ENCODE data around the gene CD300H.
"Not testable (repeated sequence)": the region's sequence is repeated elsewhere in the genome, so short reads cannot be mapped to it uniquely, and the experiment has no call there.

Gene CD300H

DNA sequence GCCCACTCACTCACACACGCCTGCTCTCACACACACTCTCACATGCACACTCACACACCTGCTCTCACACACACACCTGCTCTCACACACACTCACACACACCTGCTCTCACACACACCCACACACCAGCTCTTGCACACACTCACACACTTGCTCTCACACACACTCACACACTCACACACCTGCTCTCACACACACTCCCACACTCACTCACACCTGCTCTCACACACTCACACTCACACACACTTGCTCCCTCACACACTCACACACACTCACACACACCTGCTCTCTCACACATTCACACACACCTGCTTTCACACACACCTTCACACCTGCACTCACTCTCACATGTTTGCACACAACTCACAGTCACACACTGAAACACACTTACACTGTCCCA, 4.0 kb downstream of the CD300H start:
- H3K4me3 ChIP-seq (ENCODE audit: low read depth, low read length): no peak overlapping the region
- TF ChIP-seq, protein P1, sequence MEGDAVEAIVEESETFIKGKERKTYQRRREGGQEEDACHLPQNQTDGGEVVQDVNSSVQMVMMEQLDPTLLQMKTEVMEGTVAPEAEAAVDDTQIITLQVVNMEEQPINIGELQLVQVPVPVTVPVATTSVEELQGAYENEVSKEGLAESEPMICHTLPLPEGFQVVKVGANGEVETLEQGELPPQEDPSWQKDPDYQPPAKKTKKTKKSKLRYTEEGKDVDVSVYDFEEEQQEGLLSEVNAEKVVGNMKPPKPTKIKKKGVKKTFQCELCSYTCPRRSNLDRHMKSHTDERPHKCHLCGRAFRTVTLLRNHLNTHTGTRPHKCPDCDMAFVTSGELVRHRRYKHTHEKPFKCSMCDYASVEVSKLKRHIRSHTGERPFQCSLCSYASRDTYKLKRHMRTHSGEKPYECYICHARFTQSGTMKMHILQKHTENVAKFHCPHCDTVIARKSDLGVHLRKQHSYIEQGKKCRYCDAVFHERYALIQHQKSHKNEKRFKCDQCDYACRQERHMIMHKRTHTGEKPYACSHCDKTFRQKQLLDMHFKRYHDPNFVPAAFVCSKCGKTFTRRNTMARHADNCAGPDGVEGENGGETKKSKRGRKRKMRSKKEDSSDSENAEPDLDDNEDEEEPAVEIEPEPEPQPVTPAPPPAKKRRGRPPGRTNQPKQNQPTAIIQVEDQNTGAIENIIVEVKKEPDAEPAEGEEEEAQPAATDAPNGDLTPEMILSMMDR (IDR thresholded peaks at IDR 0.05; ENCODE audit: borderline replicate concordance, insufficient read depth, low read depth, low read length): no peak

DNA sequence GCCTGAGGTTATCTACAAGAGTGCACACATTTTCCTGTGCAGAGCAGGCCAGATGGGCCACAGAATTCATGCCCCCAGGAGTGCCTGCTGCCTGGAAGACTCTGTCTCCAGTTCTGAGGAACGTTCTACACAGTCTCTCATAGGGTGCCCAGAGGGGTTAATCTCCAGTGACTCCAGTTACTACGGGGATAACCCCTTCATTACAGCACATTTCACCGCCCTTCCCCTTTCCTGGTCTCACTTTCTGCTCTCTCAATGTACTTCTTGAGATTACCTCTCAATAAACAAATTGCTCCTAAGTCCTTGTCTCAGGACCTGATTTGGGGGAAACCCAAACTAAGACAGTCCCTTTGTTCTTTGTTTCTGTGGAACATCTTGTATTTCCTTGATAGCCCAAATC, 5.7 kb downstream of the CD300H start:
- TF ChIP-seq, protein P1 (IDR thresholded peaks at IDR 0.05; ENCODE audit: borderline replicate concordance, insufficient read depth, low read depth, low read length): no peak

DNA sequence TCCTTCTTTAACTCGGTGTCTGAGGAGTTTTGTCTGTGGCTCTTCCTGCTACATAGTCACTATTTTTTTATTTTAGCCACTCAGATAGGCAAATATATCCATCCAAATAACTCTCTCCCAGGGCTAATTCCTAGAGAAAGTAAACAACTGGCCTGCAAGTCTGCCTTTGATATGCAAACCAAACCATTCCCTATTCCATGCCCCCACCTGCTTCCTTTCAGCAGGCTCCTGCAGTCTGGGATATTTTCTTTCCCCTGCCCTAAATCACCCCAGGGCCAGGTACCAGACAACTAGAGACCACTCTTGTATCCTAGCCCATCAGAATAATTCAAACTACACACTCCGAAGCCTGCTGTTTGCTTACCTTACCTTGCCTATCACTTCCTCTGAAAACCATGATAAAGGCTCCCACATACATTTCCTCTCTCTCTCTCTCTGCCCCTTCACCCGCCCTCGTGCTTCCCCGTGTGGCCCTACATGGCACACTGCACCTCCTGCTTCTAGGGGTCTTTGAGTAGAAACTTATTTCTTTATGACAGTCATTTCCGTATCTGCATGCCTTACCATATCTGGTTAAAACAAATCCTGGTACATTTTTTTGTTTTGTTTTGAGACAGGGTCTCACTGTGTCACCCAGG, 8.3 kb downstream of the CD300H start:
- no peak overlapping the region for H3K4me3 ChIP-seq (ENCODE audit: low read depth, low read length)
- TF ChIP-seq, protein P1 (IDR thresholded peaks at IDR 0.05; ENCODE audit: borderline replicate concordance, insufficient read depth, low read depth, low read length): no peak

More for the DNA sequence above, 5.7 kb downstream of the CD300H start:
- H3K4me3 ChIP-seq (ENCODE audit: low read depth, low read length): no peak overlapping the region

DNA sequence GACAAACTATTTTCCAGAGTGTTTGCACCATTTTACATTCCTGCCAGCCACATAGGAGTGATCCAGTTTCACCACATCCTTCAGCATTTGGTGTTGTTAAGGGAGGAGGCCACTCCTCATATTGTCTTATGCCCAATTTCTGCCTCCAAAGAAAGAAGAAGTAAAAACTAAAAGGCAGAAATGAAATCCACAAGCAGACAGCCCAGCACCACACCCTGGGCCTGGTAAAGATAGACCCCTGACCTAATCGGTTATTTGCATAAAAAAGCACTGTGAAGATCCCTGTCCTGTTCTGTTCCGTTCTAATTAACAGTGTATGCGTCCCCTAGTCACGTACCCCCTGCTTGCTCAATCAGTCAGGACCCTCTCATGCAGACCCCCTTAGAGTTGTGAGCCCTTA, 8.9 kb downstream of the CD300H start:
- H3K4me3 ChIP-seq (ENCODE audit: low read depth, low read length): not testable (repeated sequence)

DNA sequence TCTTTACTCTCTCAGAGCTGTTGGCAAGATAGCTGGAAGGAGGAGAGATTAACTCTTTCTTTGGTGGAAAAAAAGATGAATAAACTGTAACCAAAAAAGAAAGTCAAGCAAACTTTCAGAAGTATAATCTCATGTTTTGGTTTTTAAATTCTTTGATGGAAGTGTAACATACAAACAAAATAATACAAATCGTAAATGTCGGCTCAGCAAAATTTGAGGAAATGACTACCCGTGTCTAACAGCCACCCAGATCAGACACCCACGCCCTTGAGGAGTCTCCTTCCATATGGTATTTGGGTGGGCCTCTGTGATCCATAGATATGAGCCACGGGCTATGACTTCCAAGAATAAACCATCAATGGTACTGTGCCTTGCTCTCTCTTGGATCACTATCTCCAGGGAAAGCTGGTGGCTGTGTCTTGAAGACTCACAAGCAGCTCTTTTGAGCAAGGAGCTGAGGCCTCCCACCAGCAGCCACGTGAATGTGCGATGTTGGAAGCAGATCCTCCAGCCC, 11.8 kb downstream of the CD300H start:
- TF ChIP-seq, protein P1 (IDR thresholded peaks at IDR 0.05; ENCODE audit: borderline replicate concordance, insufficient read depth, low read depth, low read length): no peak

DNA sequence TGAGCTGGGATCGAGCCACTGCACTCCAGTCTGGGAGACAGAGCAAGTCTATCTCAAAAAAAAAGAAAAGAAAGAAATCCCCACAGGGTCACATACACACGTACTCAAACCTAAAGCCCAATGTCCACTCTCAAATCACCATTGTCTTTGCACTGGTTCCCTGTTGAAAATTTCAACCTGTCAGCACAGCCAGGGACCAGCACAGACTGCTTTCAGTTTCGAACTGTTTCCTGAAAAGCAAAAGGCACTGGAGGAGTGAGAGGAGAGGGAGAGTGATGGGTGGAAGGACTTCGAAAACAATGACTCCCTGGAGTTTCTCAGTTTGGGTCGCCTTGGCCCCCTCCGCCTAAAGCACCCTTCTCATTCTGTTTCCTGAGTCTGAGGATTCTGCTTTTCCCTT, 12.4 kb downstream of the CD300H start:
- TF ChIP-seq, protein P1 (IDR thresholded peaks at IDR 0.05; ENCODE audit: borderline replicate concordance, insufficient read depth, low read depth, low read length): no peak
- H3K4me3 ChIP-seq (ENCODE audit: low read depth, low read length): no peak overlapping the region

More for the DNA sequence above, 11.8 kb downstream of the CD300H start:
- H3K4me3 ChIP-seq (ENCODE audit: low read depth, low read length): no peak overlapping the region

DNA sequence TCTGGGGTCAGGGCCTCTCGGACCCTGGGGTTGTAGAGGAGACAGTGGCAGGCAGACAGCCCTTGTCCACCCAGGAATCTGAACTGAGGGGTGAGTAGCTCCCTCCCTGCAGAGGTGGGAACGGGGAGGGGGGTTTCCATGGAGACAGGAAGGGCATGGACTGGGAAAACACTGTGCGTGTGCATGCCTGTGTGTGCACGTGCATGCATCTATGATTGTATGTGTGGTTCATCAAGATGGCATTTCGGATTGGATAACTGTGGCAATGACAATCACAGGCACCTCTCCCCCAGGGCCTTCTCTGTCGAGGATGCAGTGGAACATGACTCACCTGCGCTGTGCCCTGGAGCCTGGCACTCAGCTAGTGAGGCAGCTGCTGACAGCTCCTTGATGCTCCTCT, 15.3 kb downstream of the CD300H start:
- H3K4me3 ChIP-seq (ENCODE audit: low read depth, low read length): no peak overlapping the region
- TF ChIP-seq, protein P1 (IDR thresholded peaks at IDR 0.05; ENCODE audit: borderline replicate concordance, insufficient read depth, low read depth, low read length): no peak

All from GM12875 (cell line).